ENCODE results near the gene NR3C2. TPM values are rescaled to one million over a fixed set of nuclear protein-coding genes. Genes with fewer than 3 reads are reported as not detected.

NR3C2 gene
- total RNA-seq, 1 experiment from 2014 or later = 2.7 TPM

GRCh38 chr4:148182230-148182911 lies 259.8 kb downstream of the NR3C2 start:
- H4K20me1 ChIP-seq (ENCODE audit: insufficient read depth) = no peaks in the 10 kb centered on the region
- no peaks in the 10 kb centered on the region; the same call in 1 of the 2 replicates for H3K27me3 ChIP-seq (ENCODE audit: insufficient read depth, low read length)
- TF ChIP-seq CEBPB (IDR thresholded peaks at IDR 0.05; ENCODE audit: low read depth) = no peak
- TF ChIP-seq SRF (IDR thresholded peaks at IDR 0.05; ENCODE audit: low read depth) = no peak
- no peak for TF ChIP-seq ZNF274 (IDR thresholded peaks at IDR 0.05; ENCODE audit: low read depth, low read length)
- no peak for TF ChIP-seq EZH2 (IDR thresholded peaks at IDR 0.05)
- no peak for TF ChIP-seq RAD21 (IDR thresholded peaks at IDR 0.05; ENCODE audit: low read depth)
- no peak for TF ChIP-seq ZFX (IDR thresholded peaks at IDR 0.05)
- TF ChIP-seq FOSL1 (IDR thresholded peaks at IDR 0.05; ENCODE audit: low read depth) = no peak
- no peak for TF ChIP-seq EGR1 (IDR thresholded peaks at IDR 0.05; ENCODE audit: low read depth)
- no peak for TF ChIP-seq ZBTB33 (IDR thresholded peaks at IDR 0.05; ENCODE audit: extremely low read depth, insufficient replicate concordance, low read length)
- no peak for TF ChIP-seq EZH2phosphoT487 (IDR thresholded peaks at IDR 0.05; ENCODE audit: borderline replicate concordance)
- no peak for TF ChIP-seq YY1 (IDR thresholded peaks at IDR 0.05; ENCODE audit: extremely low read depth, insufficient replicate concordance, low read depth, low read length)
- no peak for TF ChIP-seq MAX (IDR thresholded peaks at IDR 0.05)
- no peak for TF ChIP-seq POLR2AphosphoS5 (IDR thresholded peaks at IDR 0.05; ENCODE audit: low read depth, low read length)
- no peak for TF ChIP-seq TCF7L2 (IDR thresholded peaks at IDR 0.05; ENCODE audit: borderline replicate concordance, extremely low read depth, insufficient read depth, insufficient read length)
- TF ChIP-seq ELF1 (IDR thresholded peaks at IDR 0.05; ENCODE audit: borderline replicate concordance, low read depth) = no peak
- RAD21 ChIA-PET (ENCODE audit: low non-redundant PET in 1 of 2, low total read pairs in 2 of 2, uncharacterized antibody in 2 of 2, unreplicated experiment in 2 of 2) = no interaction called here
- no peak overlapping the region for H3K27ac ChIP-seq (ENCODE audit: low read depth, low read length)
- no peaks in the 10 kb centered on the region for H3K9me2 ChIP-seq (ENCODE audit: insufficient read depth)
- H3K9ac ChIP-seq (ENCODE audit: low read length) = no peak overlapping the region
- ATAC-seq (no peak), DNase-seq (ENCODE audit: low read depth, low spot score) (no peak)
- BruUV-seq (replicated peaks) = no TSS peak
- intact Hi-C loops (cut with micrococcal nuclease) = no loop called here
- no peaks in the 10 kb centered on the region for H3K9me3 ChIP-seq (ENCODE audit: control insufficient read depth in 1 of 2, insufficient read depth in 1 of 2, low read depth in 1 of 2, low read length in 2 of 2)
- no peak overlapping the region for H3K4me2 ChIP-seq (ENCODE audit: low read length)
- no peak overlapping the region for H2AFZ ChIP-seq (ENCODE audit: low read depth, low read length, poor library complexity, severe bottlenecking)
- POLR2A ChIA-PET = no interaction called here
- CTCF ChIA-PET = no interaction called here
- no peaks in the 10 kb centered on the region for H3K36me3 ChIP-seq (ENCODE audit: control insufficient read depth in 1 of 2, insufficient read depth in 2 of 2, low read length in 2 of 2)
- no peak overlapping the region for H3K4me3 ChIP-seq (replicated peaks in 1 of 2; ENCODE audit: low read depth in 1 of 2, low read length in 2 of 2)
- H3K79me2 ChIP-seq (ENCODE audit: insufficient read depth, low read length) = no peaks in the 10 kb centered on the region
- H3K4me1 ChIP-seq (ENCODE audit: control insufficient read depth in 1 of 2, insufficient read depth in 2 of 2, low read length in 2 of 2) = no peaks in the 10 kb centered on the region
